Measurements from ENCODE around the gene SDC3.

Gene SDC3
- long read RNA-seq: 0 reads

GRCh38 chr1:30908696-30909364 lies at the start of gene SDC3:
Gene SDC3, minus strand, starts transcription at chr1:30908758. Its CDS starts 172 bp downstream, at chr1:30908586.
- H3K27ac ChIP-seq (replicated peaks): no peak within 1 kb of the TSS
- DNase-seq (ENCODE audit: low read depth in 1 of 2, low spot score in 1 of 2): no peak
- TF ChIP-seq POLR2AphosphoS5 (IDR thresholded peaks at IDR 0.05; ENCODE audit: low read depth): no peak
- TF ChIP-seq GABPA (IDR thresholded peaks at IDR 0.05; ENCODE audit: low read depth): no peak
- no peak for TF ChIP-seq SPI1 (IDR thresholded peaks at IDR 0.05; ENCODE audit: borderline replicate concordance, low read depth)
- TF ChIP-seq, protein P1, sequence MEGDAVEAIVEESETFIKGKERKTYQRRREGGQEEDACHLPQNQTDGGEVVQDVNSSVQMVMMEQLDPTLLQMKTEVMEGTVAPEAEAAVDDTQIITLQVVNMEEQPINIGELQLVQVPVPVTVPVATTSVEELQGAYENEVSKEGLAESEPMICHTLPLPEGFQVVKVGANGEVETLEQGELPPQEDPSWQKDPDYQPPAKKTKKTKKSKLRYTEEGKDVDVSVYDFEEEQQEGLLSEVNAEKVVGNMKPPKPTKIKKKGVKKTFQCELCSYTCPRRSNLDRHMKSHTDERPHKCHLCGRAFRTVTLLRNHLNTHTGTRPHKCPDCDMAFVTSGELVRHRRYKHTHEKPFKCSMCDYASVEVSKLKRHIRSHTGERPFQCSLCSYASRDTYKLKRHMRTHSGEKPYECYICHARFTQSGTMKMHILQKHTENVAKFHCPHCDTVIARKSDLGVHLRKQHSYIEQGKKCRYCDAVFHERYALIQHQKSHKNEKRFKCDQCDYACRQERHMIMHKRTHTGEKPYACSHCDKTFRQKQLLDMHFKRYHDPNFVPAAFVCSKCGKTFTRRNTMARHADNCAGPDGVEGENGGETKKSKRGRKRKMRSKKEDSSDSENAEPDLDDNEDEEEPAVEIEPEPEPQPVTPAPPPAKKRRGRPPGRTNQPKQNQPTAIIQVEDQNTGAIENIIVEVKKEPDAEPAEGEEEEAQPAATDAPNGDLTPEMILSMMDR (IDR thresholded peaks at IDR 0.05; ENCODE audit: insufficient read depth, low read length): no peak
- TF ChIP-seq REST (IDR thresholded peaks at IDR 0.05; ENCODE audit: insufficient replicate concordance, low read depth): no peak
- peaks cover 37% of the 10 kb centered on the region for H3K27me3 ChIP-seq (ENCODE audit: insufficient read depth, poor library complexity, severe bottlenecking)
- H3K4me3 ChIP-seq (replicated peaks; ENCODE audit: insufficient read depth, low read length): no peak within 1 kb of the TSS

GRCh38 chr1:30957560-30958222 lies 49.1 kb upstream of the SDC3 start:
- H3K27ac ChIP-seq (replicated peaks): no peak overlapping the region
- no peak for DNase-seq (ENCODE audit: low read depth in 1 of 2, low spot score in 1 of 2)
- no peaks in the 10 kb centered on the region for H3K27me3 ChIP-seq (ENCODE audit: insufficient read depth, poor library complexity, severe bottlenecking)
- no peak overlapping the region for H3K4me3 ChIP-seq (replicated peaks; ENCODE audit: insufficient read depth, low read length)
- no peak for TF ChIP-seq SPI1 (IDR thresholded peaks at IDR 0.05; ENCODE audit: borderline replicate concordance, low read depth)
- no peak for TF ChIP-seq REST (IDR thresholded peaks at IDR 0.05; ENCODE audit: insufficient replicate concordance, low read depth)
- TF ChIP-seq, protein P1 (IDR thresholded peaks at IDR 0.05; ENCODE audit: insufficient read depth, low read length): no peak
- TF ChIP-seq GABPA (IDR thresholded peaks at IDR 0.05; ENCODE audit: low read depth): no peak
- no peak for TF ChIP-seq POLR2AphosphoS5 (IDR thresholded peaks at IDR 0.05; ENCODE audit: low read depth)

GRCh38 chr1:30955448-30956015 lies 47.0 kb upstream of the SDC3 start:
- no peak overlapping the region for H3K27ac ChIP-seq (replicated peaks)

More at GRCh38 chr1:30955448-30956015, 47.0 kb upstream of the SDC3 start:
- H3K4me3 ChIP-seq (replicated peaks; ENCODE audit: insufficient read depth, low read length): no peak overlapping the region
- no peaks in the 10 kb centered on the region for H3K27me3 ChIP-seq (ENCODE audit: insufficient read depth, poor library complexity, severe bottlenecking)
- no peak for DNase-seq (ENCODE audit: low read depth in 1 of 2, low spot score in 1 of 2)
- no peak for TF ChIP-seq REST (IDR thresholded peaks at IDR 0.05; ENCODE audit: insufficient replicate concordance, low read depth)
- no peak for TF ChIP-seq GABPA (IDR thresholded peaks at IDR 0.05; ENCODE audit: low read depth)

All from HL-60 (cell line).